Measurements from ENCODE around the gene BIVM. TPM values are rescaled to one million over a fixed set of nuclear protein-coding genes. Genes with fewer than 3 reads are reported as not detected.

The BIVM gene
- polyA plus RNA-seq, 3 donors from 2014 or later = 13.3 to 20.1 (median 13.6) TPM

DNA sequence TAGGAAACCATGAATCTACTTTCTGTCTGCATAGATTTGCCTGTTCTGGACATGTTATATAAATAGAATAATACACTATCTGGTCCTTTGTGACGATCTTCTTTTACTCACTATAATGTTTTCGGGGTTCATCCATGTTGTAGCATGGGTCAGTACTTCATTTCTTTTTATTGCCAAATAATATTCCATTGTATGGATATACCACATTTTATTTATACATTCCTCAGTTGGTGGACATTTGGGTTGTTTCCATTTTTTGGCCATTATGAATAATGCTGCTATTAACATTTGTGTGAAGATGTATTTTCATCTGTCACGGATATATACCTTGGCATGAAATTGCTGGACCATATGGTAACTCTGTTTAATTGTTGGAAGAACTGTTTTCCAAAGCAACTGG lies 6.8 kb downstream of the BIVM start:
- Mint-ChIP-seq H3K9me3 (no peaks in the 10 kb centered on the region), H3K36me3 (peaks cover 4% of the 10 kb centered on the region in 3 donors), H3K4me1 (peaks cover 20 to 46% of the 10 kb centered on the region in 2 donors), H3K27ac (no peak overlapping the region), H3K27me3 (ENCODE audit: low read depth in 3 of 3) (no peaks in the 10 kb centered on the region), H3K4me3 (no peak overlapping the region)
- DNase-seq = no peak

DNA sequence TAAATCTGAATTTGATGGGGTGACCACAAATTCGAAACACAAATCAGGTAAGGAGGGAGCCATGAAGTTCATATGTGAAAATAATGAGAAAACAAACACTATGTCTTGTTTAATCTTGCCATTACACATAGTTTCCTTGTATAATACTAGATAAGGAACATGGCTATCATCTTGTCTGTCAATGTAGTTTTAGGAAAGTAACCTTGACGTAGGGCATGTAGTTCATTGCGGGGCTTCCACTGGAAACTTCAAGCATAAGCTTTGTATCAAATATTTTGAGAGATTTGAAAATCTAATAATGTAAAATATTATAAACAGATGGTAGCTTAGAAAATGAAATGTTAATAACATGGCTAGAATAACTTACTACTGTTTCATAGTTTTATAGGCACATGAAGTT lies 8.8 kb downstream of the BIVM start:
- Mint-ChIP-seq H3K4me3 (no peak overlapping the region), H3K36me3 (peaks cover 9 to 16% (median 13%) of the 10 kb centered on the region in 3 donors)

GRCh38 chr13:102812611-102813287 lies 13.8 kb downstream of the BIVM start:
- Mint-ChIP-seq H3K36me3 (peaks cover 23 to 30% (median 25%) of the 10 kb centered on the region in 3 donors), H3K9me3 (peaks cover 0 to 6% (median 3%) of the 10 kb centered on the region in 6 donors), H3K27me3 (ENCODE audit: low read depth in 3 of 3) (peaks cover 0 to 2% (median 0%) of the 10 kb centered on the region in 3 donors), H3K27ac (no peak overlapping the region), H3K4me3 (no peak overlapping the region), H3K4me1 (peaks cover 8 to 34% of the 10 kb centered on the region in 2 donors)
- no peak for DNase-seq

More for the DNA sequence above, 8.8 kb downstream of the BIVM start:
- Mint-ChIP-seq H3K27me3 (ENCODE audit: low read depth in 3 of 3) (no peaks in the 10 kb centered on the region), H3K4me1 (peaks cover 8 to 39% of the 10 kb centered on the region in 2 donors), H3K9me3 (peaks cover 0 to 6% (median 3%) of the 10 kb centered on the region in 6 donors), H3K27ac (no peak overlapping the region)
- DNase-seq = no peak

DNA sequence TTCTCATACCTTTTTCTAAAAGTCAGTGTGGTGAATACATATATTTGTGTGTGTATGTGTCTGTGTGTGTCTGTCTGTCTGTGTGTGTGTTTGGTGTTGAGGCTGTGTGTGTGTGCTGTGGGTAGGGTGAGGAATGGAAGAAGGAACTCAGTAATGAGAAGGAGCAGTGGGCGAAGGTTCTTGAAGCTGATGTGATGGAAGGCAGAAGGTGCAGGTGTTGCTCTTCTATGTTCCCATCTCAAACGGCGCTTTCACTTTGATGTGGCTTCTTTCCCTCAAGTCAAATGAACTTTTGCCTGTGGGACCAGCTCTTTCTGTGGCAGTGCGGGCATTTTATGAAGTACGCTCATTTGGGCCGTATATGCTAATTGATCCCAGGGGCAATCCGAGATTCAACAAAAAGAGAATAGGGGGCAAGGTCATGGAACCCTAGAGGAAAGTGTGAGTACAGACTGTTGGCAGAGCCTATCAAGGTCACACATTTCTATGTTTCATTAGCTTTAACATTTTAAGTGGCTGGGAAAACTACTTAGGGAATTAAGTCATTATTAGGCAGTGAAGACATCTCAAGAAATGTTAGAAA lies 15.2 kb downstream of the BIVM start:
- H3K9me3 Mint-ChIP-seq = peaks cover 0 to 6% (median 3%) of the 10 kb centered on the region in 6 donors
- H3K36me3 Mint-ChIP-seq = peaks cover 25 to 35% (median 25%) of the 10 kb centered on the region in 3 donors
- peaks cover 6 to 23% of the 10 kb centered on the region in 2 donors for H3K4me1 Mint-ChIP-seq
- no peak for DNase-seq
- no peak overlapping the region for H3K4me3 Mint-ChIP-seq
- H3K27ac Mint-ChIP-seq = peak overlapping the region in 2 of 6 donors; percentile 21 to 64
- peaks cover 0 to 2% (median 0%) of the 10 kb centered on the region in 3 donors for H3K27me3 Mint-ChIP-seq (ENCODE audit: low read depth in 3 of 3)

DNA sequence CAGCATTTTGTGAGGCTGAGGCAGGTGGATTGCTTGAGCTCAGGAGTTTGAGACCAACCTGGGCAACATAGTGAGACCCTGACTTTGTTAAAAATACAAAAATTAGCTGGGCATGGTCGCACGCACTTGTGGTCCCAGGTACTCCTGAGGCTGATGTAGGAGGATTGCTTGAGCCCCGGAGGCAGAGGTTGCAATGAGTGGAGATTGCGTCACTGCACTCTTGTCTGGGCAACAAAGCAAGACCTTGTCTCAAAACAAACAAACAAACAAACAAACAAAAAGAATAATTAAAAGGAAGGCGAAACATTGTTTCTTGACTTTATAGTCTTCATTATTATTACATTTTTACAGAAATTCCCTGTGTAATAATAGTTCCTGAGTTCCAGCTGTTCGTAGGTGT lies 15.9 kb downstream of the BIVM start:
- no peak overlapping the region for H3K4me3 Mint-ChIP-seq
- peaks cover 6 to 20% of the 10 kb centered on the region in 2 donors for H3K4me1 Mint-ChIP-seq
- peaks cover 0 to 2% (median 0%) of the 10 kb centered on the region in 3 donors for H3K27me3 Mint-ChIP-seq (ENCODE audit: low read depth in 3 of 3)
- H3K9me3 Mint-ChIP-seq = peaks cover 0 to 6% (median 3%) of the 10 kb centered on the region in 6 donors
- peaks cover 26 to 40% (median 31%) of the 10 kb centered on the region in 3 donors for H3K36me3 Mint-ChIP-seq
- H3K27ac Mint-ChIP-seq = no peak overlapping the region
- DNase-seq = no peak

- DNase-seq = no peak
- peaks cover 6 to 16% of the 10 kb centered on the region in 2 donors for H3K4me1 Mint-ChIP-seq
- peaks cover 28 to 37% (median 33%) of the 10 kb centered on the region in 3 donors for H3K36me3 Mint-ChIP-seq
- peaks cover 0 to 6% (median 3%) of the 10 kb centered on the region in 6 donors for H3K9me3 Mint-ChIP-seq
- no peak overlapping the region for H3K27ac Mint-ChIP-seq
- no peak overlapping the region for H3K4me3 Mint-ChIP-seq
- H3K27me3 Mint-ChIP-seq (ENCODE audit: low read depth in 3 of 3) = peaks cover 0 to 2% (median 0%) of the 10 kb centered on the region in 3 donors
Measured at GRCh38 chr13:102815788-102816187, 16.9 kb downstream of the BIVM start.

- H3K9me3 Mint-ChIP-seq = peaks cover 0 to 6% (median 3%) of the 10 kb centered on the region in 6 donors
- peaks cover 0 to 2% (median 0%) of the 10 kb centered on the region in 3 donors for H3K27me3 Mint-ChIP-seq (ENCODE audit: low read depth in 3 of 3)
- H3K36me3 Mint-ChIP-seq = peaks cover 28 to 32% (median 29%) of the 10 kb centered on the region in 3 donors
- DNase-seq = no peak
- H3K4me1 Mint-ChIP-seq = peaks cover 6 to 16% of the 10 kb centered on the region in 2 donors
- no peak overlapping the region for H3K4me3 Mint-ChIP-seq
- no peak overlapping the region for H3K27ac Mint-ChIP-seq
Measured at GRCh38 chr13:102816708-102817107, 17.8 kb downstream of the BIVM start.

DNA sequence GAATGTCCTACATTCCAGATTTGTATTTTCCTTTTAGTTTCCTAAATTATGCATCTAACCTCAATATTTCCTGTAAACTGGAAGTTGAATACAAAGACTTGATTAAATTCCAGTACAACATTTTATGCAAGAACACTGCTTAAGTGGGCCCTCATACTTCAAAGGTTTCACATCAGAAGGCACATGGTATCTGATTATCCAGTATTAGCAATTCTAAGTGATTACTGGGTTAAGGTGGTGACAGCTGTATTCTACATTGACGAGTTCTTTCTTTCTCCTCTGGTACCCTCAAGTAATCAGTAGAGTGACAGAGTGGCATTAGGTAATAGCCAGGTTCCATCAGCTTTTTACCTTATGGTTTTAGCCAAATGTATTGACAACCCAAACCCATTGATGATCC lies 18.3 kb downstream of the BIVM start:
- Mint-ChIP-seq H3K27ac (no peak overlapping the region), H3K9me3 (peaks cover 0 to under 1% (median 0%) of the 10 kb centered on the region in 6 donors), H3K36me3 (peaks cover 24 to 32% (median 29%) of the 10 kb centered on the region in 3 donors), H3K4me1 (peaks cover 4 to 11% of the 10 kb centered on the region in 2 donors), H3K27me3 (ENCODE audit: low read depth in 3 of 3) (peaks cover 0 to 2% (median 0%) of the 10 kb centered on the region in 3 donors), H3K4me3 (no peak overlapping the region)
- DNase-seq = no peak

DNA sequence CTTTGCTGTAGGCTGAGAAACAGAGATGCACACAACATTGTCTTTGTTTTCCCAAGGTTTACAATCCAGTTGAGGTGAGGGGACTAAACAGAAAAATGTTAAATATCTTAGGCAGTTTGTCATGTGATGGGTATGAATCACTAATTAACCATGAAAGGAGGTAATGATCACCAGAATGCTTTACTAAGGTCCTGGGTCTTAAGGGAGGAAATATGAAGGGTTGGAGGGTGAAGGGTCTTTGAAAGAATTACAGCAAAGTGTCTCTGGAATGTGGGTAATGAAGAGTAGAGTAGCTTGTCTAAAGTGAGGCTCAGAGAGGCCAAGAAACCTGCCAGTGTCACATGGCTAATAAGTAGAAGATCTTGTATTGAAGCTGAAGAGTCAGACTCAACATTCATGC lies 19.0 kb downstream of the BIVM start:
- Mint-ChIP-seq H3K36me3 (peaks cover 24 to 38% (median 30%) of the 10 kb centered on the region in 3 donors), H3K4me1 (peaks cover 4 to 7% of the 10 kb centered on the region in 2 donors), H3K27me3 (ENCODE audit: low read depth in 3 of 3) (peaks cover 0 to 2% (median 0%) of the 10 kb centered on the region in 3 donors), H3K9me3 (no peaks in the 10 kb centered on the region), H3K27ac (peak overlapping the region in 2 of 6 donors; percentile 0 to 18), H3K4me3 (no peak overlapping the region)
- DNase-seq = no peak

DNA sequence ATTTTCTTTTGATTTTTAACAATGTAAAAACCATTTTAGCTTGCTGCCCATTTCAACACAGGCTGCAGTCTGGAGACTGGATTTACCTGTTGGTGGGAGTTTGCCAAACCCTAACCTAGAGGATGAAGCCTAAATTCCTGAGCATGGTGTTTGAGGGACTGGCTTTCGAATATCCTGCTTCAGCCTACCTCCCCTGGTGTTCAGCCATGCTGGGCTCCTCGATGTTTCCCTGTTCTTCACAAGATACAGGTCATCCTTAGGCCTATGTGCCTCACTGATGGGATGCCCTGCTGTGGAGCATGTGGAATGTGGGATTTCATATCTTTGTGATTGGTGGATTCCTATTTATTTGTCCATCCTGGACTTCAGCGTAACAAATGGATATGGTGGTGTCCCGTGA lies 26.5 kb downstream of the BIVM start:
- Mint-ChIP-seq H3K9me3 (no peaks in the 10 kb centered on the region), H3K4me3 (no peak overlapping the region), H3K36me3 (peaks cover 5 to 39% (median 17%) of the 10 kb centered on the region in 3 donors), H3K27me3 (ENCODE audit: low read depth in 3 of 3) (no peaks in the 10 kb centered on the region), H3K4me1 (no peaks in the 10 kb centered on the region), H3K27ac (no peak overlapping the region)
- no peak for DNase-seq

GRCh38 chr13:102825921-102826706 lies 27.2 kb downstream of the BIVM start:
- H3K27me3 Mint-ChIP-seq (ENCODE audit: low read depth in 3 of 3) = no peaks in the 10 kb centered on the region
- H3K27ac Mint-ChIP-seq = no peak overlapping the region
- no peaks in the 10 kb centered on the region for H3K4me1 Mint-ChIP-seq
- peaks cover 5 to 43% (median 14%) of the 10 kb centered on the region in 3 donors for H3K36me3 Mint-ChIP-seq
- no peaks in the 10 kb centered on the region for H3K9me3 Mint-ChIP-seq
- no peak overlapping the region for H3K4me3 Mint-ChIP-seq
- DNase-seq = no peak

GRCh38 chr13:102830646-102831045 lies 31.7 kb downstream of the BIVM start:
- Mint-ChIP-seq H3K4me3 (no peak overlapping the region), H3K27me3 (ENCODE audit: low read depth in 3 of 3) (no peaks in the 10 kb centered on the region), H3K9me3 (no peaks in the 10 kb centered on the region), H3K36me3 (peaks cover 5 to 25% (median 9%) of the 10 kb centered on the region in 3 donors), H3K4me1 (no peaks in the 10 kb centered on the region), H3K27ac (no peak overlapping the region)
- no peak for DNase-seq

GRCh38 chr13:102836471-102836870 lies 37.6 kb downstream of the BIVM start:
- H3K4me3 Mint-ChIP-seq = no peak overlapping the region
- no peaks in the 10 kb centered on the region for H3K9me3 Mint-ChIP-seq
- H3K36me3 Mint-ChIP-seq = peaks cover 14 to 26% (median 21%) of the 10 kb centered on the region in 3 donors
- H3K27ac Mint-ChIP-seq = peak overlapping the region in 1 of 6 donors; percentile 19
- no peak for DNase-seq
- H3K27me3 Mint-ChIP-seq (ENCODE audit: low read depth in 3 of 3) = no peaks in the 10 kb centered on the region
- no peaks in the 10 kb centered on the region for H3K4me1 Mint-ChIP-seq

Measured in immature natural killer cell (primary cell).